A673 (cell line): Measurements from ENCODE around the gene ALDH3B2.

Source experiments
- CTCF ChIP-seq: fragments of 300-800, 200-600 bp; sonication (generic); conservative IDR thresholded peaks from 2 replicates; pipeline ENCODE4 v1.5.1; 2017; ENCODE audit warnings: low read depth, mild to moderate bottlenecking, antibody characterized with exemption, low read length, moderate library complexity, mixed read lengths
- EZH2 ChIP-seq: fragments of 200-600 bp; sonication (generic); IDR thresholded peaks from 2 replicates; pipeline ENCODE4 v1.6.1; 2017; ENCODE audit warnings: borderline replicate concordance, low read depth, mild to moderate bottlenecking, mixed read lengths, antibody characterized with exemption, low read length; ENCODE audit not compliant: poor library complexity, severe bottlenecking

- TF ChIP-seq EZH2 (no peak), CTCF (no peak)
Observed at GRCh38 chr11:67644472-67645418, 29.7 kb downstream of the ALDH3B2 start.
